Psoas muscle (tissue), 8 donors: ENCODE measurements around the gene PEX3. TPM values are rescaled to one million over a fixed set of nuclear protein-coding genes. Genes with fewer than 3 reads are reported as not detected.
A peak's percentile ranks its signal among the peaks of the same experiment; 100 is the strongest.

Experiments used
- ATAC-seq, 4 donors: fragments of 200-7000 bp; cut with Tn5 transposase; one replicate each; pipeline ENCODE4 v1.9.1; 2020; ENCODE audit warnings: moderate library complexity in 3 of 4, mild to moderate bottlenecking in 2 of 4
- DNase-seq, 2 donors: peaks; one replicate each; pipeline ENCODE4 v3.0.0-alpha.2; 2020
- H3K27ac ChIP-seq: fragments of 200-600 bp; one replicate; pipeline ENCODE4 v1.8.0; 2022
- H3K27me3 ChIP-seq, 3 donors: fragments of 200-600 bp in 1 of 3; one replicate each; pipeline versions ENCODE4 v1.6.1 to v1.8.0; 2013 to 2022; ENCODE audit warnings: low read length in 2 of 3, mild to moderate bottlenecking in 2 of 3, moderate library complexity in 1 of 3; ENCODE audit not compliant: insufficient read depth in 3 of 3
- H3K36me3 ChIP-seq, 2 donors: fragments of 200-600 bp in 1 of 2; one replicate each; pipeline versions ENCODE4 v1.6.1 to v1.8.0; 2013 to 2022; ENCODE audit warnings: low read depth in 1 of 2, mild to moderate bottlenecking in 1 of 2, moderate library complexity in 1 of 2; ENCODE audit not compliant: insufficient read depth in 1 of 2
- H3K4me1 ChIP-seq: fragments of 200-600 bp; one replicate; pipeline ENCODE4 v1.8.0; 2022
- H3K4me3 ChIP-seq: fragments of 200-600 bp; one replicate; pipeline ENCODE4 v1.8.0; 2022; ENCODE audit warnings: mild to moderate bottlenecking
- H3K9me3 ChIP-seq: fragments of 200-600 bp; one replicate; pipeline ENCODE4 v1.8.0; 2022
- WGBS, 3 donors: extraction: QIAGEN DNeasy Blood & Tissue Kit; methylation state at CpG; one replicate each; pipeline versions ENCODE4 v1.1.6 to v1.1.7; 2013; 5-methylcytosine and 5-hydroxymethylcytosine counted together
- intact Hi-C, 2 donors: fragments of 100-400 bp; cut with DNase I; formaldehyde crosslinking; loops; one replicate each; pipeline versions ENCODE4 v1.11.0 to v1.14.2; 2022
- polyA plus RNA-seq, 3 donors: library from polyadenylated mRNA; stranded (reverse); fragments of 200-250 nt; gene quantifications; one replicate each; pipeline ENCODE4 v1.2.3, GENCODE V29; 2013
- total RNA-seq, 4 donors: library from RNA; stranded (reverse); fragmentation: NEBNext Ultra II Directional in 2 of 4; extraction: Animal tissue kit (Norgen Biotek cat#: 25700) in 2 of 4; gene quantifications; one replicate each; pipeline versions ENCODE4 v1.2.1 to v1.2.4, GENCODE V29; 2021 to 2023
- TF ChIP-seq, protein P1 (sequence below): fragments of 200-600 bp; IDR thresholded peaks from one replicate; pipeline ENCODE4 v1.8.0; 2022; ENCODE audit warnings: antibody characterized with exemption
- donor health status: healthy with polysubstance abuse.
- donor health status: DM: no; HTN: no; CAD: no; lungs with moderate emphysema.
- donor health status: Bipolar disorder and iron deficiency.
- donor health status: healthy.
- donor health status: DM: yes; HTN: yes; CAD: no.
- donor health status: DM: no; HTN: no; CAD: no.
- donor health status: DM: no; HTN: no; CAD: no.
- donor health status: DM: yes; HTN: yes; CAD: no.

The PEX3 gene
- total and polyA plus RNA-seq, 7 donors, result 7.1 to 17.9 (median 13.0) TPM

DNA sequence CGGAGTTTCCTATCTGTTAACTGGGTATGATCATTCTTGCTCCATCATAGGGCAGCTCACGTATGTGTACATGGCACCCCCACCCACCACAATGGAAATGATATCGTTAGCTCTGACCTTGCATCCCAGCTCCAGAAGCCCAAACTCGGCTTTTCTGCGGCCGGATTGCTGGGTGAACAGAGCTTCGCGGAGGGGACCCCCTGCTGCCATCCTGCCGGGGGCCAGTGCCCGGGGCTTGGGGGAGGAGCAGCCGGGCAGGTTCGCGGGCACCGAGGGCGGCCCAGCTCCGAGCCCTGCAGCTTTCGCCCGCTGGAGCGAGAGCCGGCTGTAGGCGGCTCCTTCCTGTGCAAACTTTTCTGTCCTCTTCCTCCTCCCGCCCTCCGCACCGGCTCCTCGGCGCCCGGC is 85.9 kb downstream of the PEX3 start:
- H3K27me3 ChIP-seq, result peaks cover 0 to 26% (median 2%) of the 10 kb centered on the region in 3 donors
- H3K9me3 ChIP-seq, result no peaks in the 10 kb centered on the region
- 5 to 8% (median 6%) methylated on average over 20 to 27 of the region's 27 CpGs for WGBS, 3 donors
- ATAC-seq (peak in 3 of 4 donors; percentile 10 to 25 (median 17)), DNase-seq (peak; percentile 28 to 57)
- H3K27ac ChIP-seq, result no peak overlapping the region
- peak overlapping the region; percentile 67 for H3K4me3 ChIP-seq
- H3K36me3 ChIP-seq, result no peaks in the 10 kb centered on the region
- intact Hi-C loops, result no loop called here
- H3K4me1 ChIP-seq, result no peaks in the 10 kb centered on the region
- TF ChIP-seq, protein P1, sequence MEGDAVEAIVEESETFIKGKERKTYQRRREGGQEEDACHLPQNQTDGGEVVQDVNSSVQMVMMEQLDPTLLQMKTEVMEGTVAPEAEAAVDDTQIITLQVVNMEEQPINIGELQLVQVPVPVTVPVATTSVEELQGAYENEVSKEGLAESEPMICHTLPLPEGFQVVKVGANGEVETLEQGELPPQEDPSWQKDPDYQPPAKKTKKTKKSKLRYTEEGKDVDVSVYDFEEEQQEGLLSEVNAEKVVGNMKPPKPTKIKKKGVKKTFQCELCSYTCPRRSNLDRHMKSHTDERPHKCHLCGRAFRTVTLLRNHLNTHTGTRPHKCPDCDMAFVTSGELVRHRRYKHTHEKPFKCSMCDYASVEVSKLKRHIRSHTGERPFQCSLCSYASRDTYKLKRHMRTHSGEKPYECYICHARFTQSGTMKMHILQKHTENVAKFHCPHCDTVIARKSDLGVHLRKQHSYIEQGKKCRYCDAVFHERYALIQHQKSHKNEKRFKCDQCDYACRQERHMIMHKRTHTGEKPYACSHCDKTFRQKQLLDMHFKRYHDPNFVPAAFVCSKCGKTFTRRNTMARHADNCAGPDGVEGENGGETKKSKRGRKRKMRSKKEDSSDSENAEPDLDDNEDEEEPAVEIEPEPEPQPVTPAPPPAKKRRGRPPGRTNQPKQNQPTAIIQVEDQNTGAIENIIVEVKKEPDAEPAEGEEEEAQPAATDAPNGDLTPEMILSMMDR, result no peak

DNA sequence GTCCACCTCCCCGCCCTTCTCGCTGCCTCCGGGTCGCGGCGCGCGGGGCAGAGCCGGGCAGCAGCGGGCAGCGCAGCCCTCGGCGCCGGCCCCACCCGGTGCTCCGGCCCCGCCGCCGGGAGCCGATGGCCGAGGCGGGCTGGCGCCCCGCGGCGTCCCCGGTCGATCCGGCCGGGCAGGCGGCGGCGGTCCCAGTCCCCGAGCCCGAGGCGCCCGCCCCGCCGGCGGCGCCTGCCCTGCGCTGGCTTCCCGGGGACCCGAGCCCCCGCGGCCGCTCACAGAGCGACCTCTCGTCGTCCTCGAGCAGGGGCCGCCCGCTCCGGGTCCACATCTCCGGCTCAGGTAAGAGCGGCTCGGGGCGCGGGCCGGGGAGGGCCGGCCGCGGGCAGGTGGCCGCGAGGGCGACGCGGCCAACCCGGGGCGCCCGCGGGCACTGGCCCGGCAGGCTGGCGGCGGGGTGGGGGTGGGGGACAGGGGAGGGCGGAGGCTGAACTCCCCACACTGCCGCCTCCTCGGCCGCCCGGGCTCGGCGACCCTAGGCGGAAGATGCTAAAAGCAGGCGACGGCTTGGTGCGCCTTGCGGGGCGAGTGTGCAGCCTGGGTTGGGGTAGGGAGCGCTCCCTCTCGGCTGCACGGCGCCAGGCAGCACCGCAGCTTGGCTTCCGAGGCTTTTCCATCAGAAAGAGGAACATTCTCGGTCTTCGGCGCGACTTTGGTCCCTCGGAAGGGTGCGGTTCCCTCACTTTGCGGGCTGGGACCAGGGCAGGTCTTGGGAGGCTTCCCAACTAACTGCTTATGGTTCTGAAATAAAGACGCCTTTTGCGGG is 86.5 kb downstream of the PEX3 start:
- Histone ChIP-seq H3K9me3 (no peaks in the 10 kb centered on the region), H3K27ac (no peak overlapping the region), H3K4me3 (peak overlapping the region; percentile 67), H3K27me3 (peaks cover 0 to 31% (median under 1%) of the 10 kb centered on the region in 3 donors), H3K4me1 (no peaks in the 10 kb centered on the region), H3K36me3 (no peaks in the 10 kb centered on the region)
- TF ChIP-seq, protein P1, result peak; percentile 28
- WGBS, 3 donors, result 0 to 1% (median 1%) methylated on average over 47 to 103 of the region's 103 CpGs
- ATAC-seq, result peak; percentile 40 to 76 (median 64)
- DNase-seq, result peak; percentile 52 to 74
- intact Hi-C loops, result no loop called here

DNA sequence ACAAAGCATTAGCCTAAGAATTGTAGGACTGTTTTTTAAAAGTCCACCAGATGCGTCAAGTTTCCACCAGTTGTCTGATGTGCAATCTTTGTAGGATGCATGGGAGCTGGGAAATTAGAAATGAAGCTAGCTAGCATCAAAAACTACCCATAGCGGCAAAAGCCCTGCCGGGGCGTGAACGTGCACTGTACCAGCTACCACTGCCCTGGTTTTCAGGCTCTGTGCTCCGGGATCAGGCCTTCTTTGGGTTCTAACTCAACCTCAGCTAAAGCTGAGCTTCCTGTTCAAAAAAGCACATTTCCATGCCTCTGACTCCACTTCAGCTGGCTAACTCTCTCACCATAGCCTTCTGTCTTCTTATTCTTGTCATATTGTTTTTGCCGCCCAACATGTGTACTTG is 87.8 kb downstream of the PEX3 start:
- TF ChIP-seq, protein P1, result no peak
- ATAC-seq, result no peak
- WGBS, 3 donors, result 96 to 98% (median 97%) methylated on average over 7 of the region's 7 CpGs
- no peaks in the 10 kb centered on the region for H3K36me3 ChIP-seq
- H3K9me3 ChIP-seq, result no peaks in the 10 kb centered on the region
- intact Hi-C loops, result no loop called here
- no peak for DNase-seq
- H3K4me3 ChIP-seq, result no peak overlapping the region
- H3K4me1 ChIP-seq, result no peaks in the 10 kb centered on the region
- no peak overlapping the region for H3K27ac ChIP-seq
- H3K27me3 ChIP-seq, result peaks cover 0 to 28% (median 0%) of the 10 kb centered on the region in 3 donors

DNA sequence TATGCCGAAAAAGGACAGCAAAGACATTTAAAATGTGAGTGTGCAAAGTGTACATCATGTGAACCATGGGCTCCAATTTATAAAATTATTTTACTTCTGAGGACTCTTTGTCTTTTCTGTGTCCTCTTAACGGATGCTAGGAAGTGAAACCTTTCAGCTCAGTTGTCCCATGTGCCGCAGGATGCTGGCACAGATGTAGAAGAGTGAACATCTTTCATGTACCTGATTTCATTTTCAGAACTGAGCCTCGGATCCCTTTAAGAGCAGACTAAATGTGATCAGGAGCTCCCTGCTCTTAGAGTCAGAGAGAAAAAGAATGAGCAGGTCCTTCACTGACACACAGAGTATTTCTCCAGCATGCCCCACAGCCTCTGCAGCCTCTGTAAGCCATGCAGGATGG is 88.5 kb downstream of the PEX3 start:
- Histone ChIP-seq H3K36me3 (no peaks in the 10 kb centered on the region), H3K4me3 (no peak overlapping the region), H3K27ac (no peak overlapping the region), H3K9me3 (no peaks in the 10 kb centered on the region), H3K4me1 (no peaks in the 10 kb centered on the region), H3K27me3 (peaks cover 0 to 25% (median 0%) of the 10 kb centered on the region in 3 donors)
- TF ChIP-seq, protein P1, result no peak
- DNase-seq, result no peak
- 94 to 96% (median 94%) methylated on average over 4 of the region's 4 CpGs for WGBS, 3 donors
- intact Hi-C loops, result no loop called here
- ATAC-seq, result no peak
